BLaER1 treated with 17β-estradiol and CSF1 and Interleukin-3, amounts not matched to agents 10 nM and 100 nM (cell line): Measurements from ENCODE around the gene IER5.

ENCODE experiments used
- H3K27ac ChIP-seq, 11 experiments: shearing (Covaris generic); formaldehyde crosslinking; 2 replicates each; pipeline ENCODE4 v1.8.1; 2022
- H3K27me3 ChIP-seq, 11 experiments: shearing (Covaris generic); formaldehyde crosslinking; 2 replicates each; pipeline ENCODE4 v1.8.1; 2022
- H3K36me3 ChIP-seq, 11 experiments: shearing (Covaris generic); formaldehyde crosslinking; 2 replicates each; pipeline ENCODE4 v1.8.1; 2022
- H3K4me1 ChIP-seq, 10 experiments: shearing (Covaris generic); formaldehyde crosslinking; 2 replicates each; pipeline ENCODE4 v1.8.1; 2022
- H3K4me2 ChIP-seq, 11 experiments: shearing (Covaris generic); formaldehyde crosslinking; 2 replicates each; pipeline ENCODE4 v1.8.1; 2022
- H3K4me3 ChIP-seq, 10 experiments: shearing (Covaris generic); formaldehyde crosslinking; 2 replicates each; pipeline ENCODE4 v1.8.1; 2022
- H3K9ac ChIP-seq, 11 experiments: shearing (Covaris generic); formaldehyde crosslinking; 2 replicates each; pipeline ENCODE4 v1.8.1; 2022
- H3K9me3 ChIP-seq, 11 experiments: shearing (Covaris generic); formaldehyde crosslinking; replicated peaks in 1 of 11; 2 replicates each; pipeline ENCODE4 v1.8.1; 2022
- H4K20me1 ChIP-seq, 11 experiments: shearing (Covaris generic); formaldehyde crosslinking; 2 replicates each; pipeline ENCODE4 v1.8.1; 2022
- Cebpa-rat ChIP-seq, 11 experiments: shearing (Covaris generic); IDR thresholded peaks; 2 replicates each; pipeline ENCODE4 v1.8.1; 2022

IER5 gene

DNA sequence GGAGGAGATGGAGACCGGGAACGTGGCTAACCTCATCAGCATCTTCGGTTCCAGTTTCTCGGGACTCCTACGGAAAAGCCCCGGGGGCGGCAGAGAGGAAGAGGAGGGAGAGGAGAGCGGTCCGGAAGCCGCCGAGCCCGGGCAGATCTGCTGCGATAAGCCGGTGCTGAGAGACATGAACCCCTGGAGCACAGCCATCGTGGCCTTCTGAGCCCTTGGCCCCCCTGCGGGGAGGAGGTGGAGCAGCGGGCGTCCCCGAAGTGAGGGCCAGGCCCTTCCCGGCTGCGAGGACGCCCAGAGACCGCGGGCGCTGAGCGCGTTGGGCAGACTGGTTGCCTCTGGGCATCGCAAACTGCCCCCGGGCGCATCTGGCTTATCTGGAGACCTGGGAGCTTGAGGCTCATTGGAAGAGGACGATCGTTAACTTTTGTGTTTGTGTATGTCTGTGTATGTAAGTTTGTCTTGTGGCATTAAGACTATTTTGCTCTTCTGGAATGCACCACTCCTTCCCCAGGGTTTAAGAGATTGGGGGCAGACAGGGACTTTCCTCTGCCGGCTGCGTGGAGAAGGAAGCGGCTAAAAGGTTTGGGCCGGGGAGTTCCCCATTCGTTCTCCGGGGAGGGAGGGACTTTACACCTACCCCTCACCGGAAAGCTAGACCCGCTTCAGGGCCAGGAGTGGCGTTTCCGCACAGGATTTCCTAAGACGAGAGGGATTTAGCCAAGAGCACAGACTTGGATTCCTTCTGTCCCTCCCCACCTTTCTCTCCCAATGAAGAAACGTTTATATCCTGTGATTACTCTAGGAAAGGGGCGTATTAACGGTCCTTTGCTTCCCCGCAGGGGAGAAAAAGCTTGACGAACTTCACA, 1.4 kb downstream of the IER5 start:
- Histone ChIP-seq H4K20me1 (peaks cover 55 to 64% (median 63%) of the 10 kb centered on the region in 11 experiments), H3K9ac (peak overlapping the region; percentile 90 to 97 (median 93)), H3K4me3 (peak overlapping the region; percentile 86 to 98 (median 96)), H3K4me2 (peak overlapping the region; percentile 78 to 91 (median 89)), H3K9me3 (no peaks in the 10 kb centered on the region), H3K27me3 (no peaks in the 10 kb centered on the region), H3K4me1 (peaks cover 42 to 71% (median 45%) of the 10 kb centered on the region in 10 experiments), H3K36me3 (peaks cover 11 to 38% (median 32%) of the 10 kb centered on the region in 11 experiments; a peak in 17 of 22 replicates), H3K27ac (peak overlapping the region; percentile 78 to 96 (median 92))
- TF ChIP-seq Cebpa-rat (IDR thresholded peaks at IDR 0.05): no peak

DNA sequence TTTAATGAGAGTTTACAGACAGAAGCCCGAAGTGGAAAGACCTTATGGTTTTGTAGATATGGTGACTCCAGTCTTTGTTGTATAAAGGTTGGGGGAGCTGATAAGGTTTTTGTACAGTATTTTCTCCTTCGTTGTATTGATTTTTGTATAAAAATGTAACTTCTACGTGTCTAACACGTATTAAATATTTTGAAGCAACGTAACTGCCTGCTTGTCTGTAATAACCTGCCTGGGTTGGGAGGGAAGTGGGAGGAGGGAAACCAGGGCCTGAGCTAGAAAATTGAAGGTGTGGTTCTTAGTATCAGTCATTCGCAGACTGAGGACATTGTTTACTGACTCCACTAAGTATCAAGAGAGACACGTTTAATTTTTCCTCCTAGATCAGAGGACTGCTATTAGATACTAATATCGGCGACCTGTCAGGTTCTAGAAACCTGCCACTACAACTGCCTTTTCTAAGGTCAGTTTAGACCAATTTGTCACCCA, 2.2 kb downstream of the IER5 start:
- Histone ChIP-seq H3K4me1 (peaks cover 50 to 73% (median 53%) of the 10 kb centered on the region in 10 experiments), H3K9ac (peak overlapping the region; percentile 90 to 97 (median 93)), H3K4me3 (peak overlapping the region; percentile 86 to 98 (median 96)), H3K4me2 (peak overlapping the region; percentile 78 to 91 (median 89)), H4K20me1 (peaks cover 63 to 71% (median 71%) of the 10 kb centered on the region in 11 experiments), H3K27ac (peak overlapping the region; percentile 78 to 96 (median 92); a peak in 21 of 22 replicates), H3K9me3 (no peaks in the 10 kb centered on the region), H3K27me3 (no peaks in the 10 kb centered on the region), H3K36me3 (peaks cover 12 to 41% (median 34%) of the 10 kb centered on the region in 11 experiments; a peak in 17 of 22 replicates)
- no peak for TF ChIP-seq Cebpa-rat (IDR thresholded peaks at IDR 0.05)

DNA sequence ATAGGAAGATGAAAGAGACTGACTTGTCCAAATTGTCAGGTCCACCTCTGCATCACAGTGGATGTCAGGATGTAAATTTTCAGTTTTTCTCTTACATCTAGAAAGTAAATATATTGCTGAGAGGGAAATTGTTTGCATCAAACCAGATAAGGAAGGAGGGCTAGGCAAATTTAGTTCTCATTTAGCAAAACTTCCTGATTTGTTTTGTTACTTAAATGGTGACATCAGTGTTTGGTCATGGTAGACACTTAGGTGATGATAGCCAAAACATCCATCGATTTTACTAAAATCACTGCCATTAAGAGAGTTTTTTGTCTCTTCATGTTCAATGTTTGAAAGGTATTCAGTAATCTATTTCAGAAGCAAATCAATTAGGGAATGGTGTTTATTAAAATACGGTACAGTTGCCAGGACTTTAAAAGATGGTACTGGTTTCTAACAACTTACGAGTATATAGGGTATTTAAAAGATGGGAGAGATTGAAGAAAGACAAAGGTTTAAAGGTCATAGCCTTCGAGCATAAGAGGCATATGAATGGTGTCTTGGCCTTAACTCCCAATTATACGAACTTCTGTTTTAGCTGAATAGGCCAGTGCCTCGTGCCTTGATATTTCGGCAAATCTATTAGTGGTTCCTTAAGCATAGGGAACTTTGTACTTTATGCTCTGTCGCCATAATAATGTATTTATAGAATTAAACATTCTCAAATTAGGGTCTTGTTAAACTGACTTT, 3.0 kb downstream of the IER5 start:
- no peak for TF ChIP-seq Cebpa-rat (IDR thresholded peaks at IDR 0.05)
- H3K4me1 ChIP-seq: peaks cover 58 to 75% (median 61%) of the 10 kb centered on the region in 10 experiments
- H4K20me1 ChIP-seq: peaks cover 65 to 79% (median 76%) of the 10 kb centered on the region in 11 experiments
- H3K27me3 ChIP-seq: no peaks in the 10 kb centered on the region
- peak overlapping the region; percentile 78 to 91 (median 89) for H3K4me2 ChIP-seq
- peak overlapping the region in 3 of 11 experiments; percentile 93 to 96 (median 94); a peak in 2 of 22 replicates for H3K27ac ChIP-seq
- no peaks in the 10 kb centered on the region for H3K9me3 ChIP-seq
- peak overlapping the region; percentile 86 to 98 (median 96) for H3K4me3 ChIP-seq
- peak overlapping the region; percentile 90 to 97 (median 93); a peak in 16 of 22 replicates for H3K9ac ChIP-seq
- H3K36me3 ChIP-seq: peaks cover 12 to 41% (median 34%) of the 10 kb centered on the region in 11 experiments; a peak in 17 of 22 replicates

DNA sequence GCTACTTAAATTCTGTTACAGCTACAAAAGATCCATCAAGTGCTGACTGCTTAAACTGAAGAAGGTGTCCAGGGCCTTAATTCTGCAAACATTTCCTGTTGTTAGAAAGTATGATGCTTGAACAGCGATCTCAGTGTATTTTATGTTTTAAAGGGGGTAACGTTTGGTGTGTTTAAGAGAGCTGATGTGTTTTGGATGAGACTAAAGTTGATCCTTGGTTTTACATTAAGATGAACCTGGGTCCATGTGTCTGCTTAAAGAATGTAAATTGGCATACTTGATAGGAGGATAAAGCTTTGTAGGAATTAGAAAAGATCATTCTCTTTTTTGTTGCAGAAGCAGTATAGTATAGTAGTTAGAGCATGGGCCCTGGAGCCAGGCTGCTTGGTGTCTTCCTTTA, 3.6 kb downstream of the IER5 start:
- H3K27me3 ChIP-seq: no peaks in the 10 kb centered on the region
- TF ChIP-seq Cebpa-rat (IDR thresholded peaks at IDR 0.05): no peak
- no peak overlapping the region for H3K27ac ChIP-seq
- peak overlapping the region; percentile 78 to 91 (median 89) for H3K4me2 ChIP-seq
- H3K4me1 ChIP-seq: peaks cover 59 to 75% (median 63%) of the 10 kb centered on the region in 10 experiments
- H3K36me3 ChIP-seq: peaks cover 12 to 41% (median 34%) of the 10 kb centered on the region in 11 experiments; a peak in 17 of 22 replicates
- peak overlapping the region in 8 of 10 experiments; percentile 86 to 98 (median 96); a peak in 12 of 20 replicates for H3K4me3 ChIP-seq
- peak overlapping the region in 4 of 11 experiments; percentile 93 to 97 (median 96); a peak in 4 of 22 replicates for H3K9ac ChIP-seq
- H3K9me3 ChIP-seq: no peaks in the 10 kb centered on the region
- peaks cover 65 to 85% (median 76%) of the 10 kb centered on the region in 11 experiments for H4K20me1 ChIP-seq

DNA sequence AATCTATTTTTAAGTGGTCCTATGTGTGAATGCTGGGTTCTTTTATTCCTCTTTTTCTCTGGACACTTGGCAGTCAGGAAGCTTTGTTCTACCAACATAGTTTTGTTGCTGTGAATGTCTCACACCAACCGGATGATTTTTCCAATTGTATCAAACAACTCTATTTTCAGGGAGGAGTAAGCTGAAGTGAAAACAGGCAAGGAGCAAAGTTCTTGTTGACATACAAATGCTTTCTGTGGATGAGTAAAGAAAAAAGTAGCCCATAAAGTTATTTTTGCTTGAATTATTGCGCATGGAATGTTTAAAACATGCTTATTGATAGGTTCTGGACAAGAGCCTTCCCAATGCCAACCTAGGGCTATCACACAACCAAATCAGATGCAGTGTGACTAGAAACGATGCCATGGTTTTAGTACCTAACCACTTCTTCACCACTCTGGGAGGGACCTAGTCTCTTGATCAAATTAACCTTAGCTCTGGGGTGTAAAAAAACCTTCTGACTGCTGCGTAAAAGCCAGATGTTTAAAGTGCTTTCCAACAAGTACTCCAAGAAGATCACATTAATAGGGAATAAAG, 4.5 kb downstream of the IER5 start:
- Histone ChIP-seq H3K36me3 (peaks cover 12 to 41% (median 34%) of the 10 kb centered on the region in 11 experiments; a peak in 17 of 22 replicates), H3K4me2 (peak overlapping the region in 8 of 11 experiments; percentile 78 to 91 (median 90); a peak in 11 of 22 replicates), H3K27ac (no peak overlapping the region), H3K4me3 (0 out of 20 replicates have a peak overlapping the region, but pooled peaks of 1 of the 10 experiments have one; percentile 96), H3K9ac (peak overlapping the region in 2 of 11 experiments; percentile 93 to 97; a peak in 1 of 22 replicates), H3K9me3 (no peaks in the 10 kb centered on the region), H3K4me1 (peaks cover 56 to 73% (median 63%) of the 10 kb centered on the region in 10 experiments), H3K27me3 (no peaks in the 10 kb centered on the region), H4K20me1 (peaks cover 65 to 87% (median 76%) of the 10 kb centered on the region in 11 experiments)
- no peak for TF ChIP-seq Cebpa-rat (IDR thresholded peaks at IDR 0.05)

DNA sequence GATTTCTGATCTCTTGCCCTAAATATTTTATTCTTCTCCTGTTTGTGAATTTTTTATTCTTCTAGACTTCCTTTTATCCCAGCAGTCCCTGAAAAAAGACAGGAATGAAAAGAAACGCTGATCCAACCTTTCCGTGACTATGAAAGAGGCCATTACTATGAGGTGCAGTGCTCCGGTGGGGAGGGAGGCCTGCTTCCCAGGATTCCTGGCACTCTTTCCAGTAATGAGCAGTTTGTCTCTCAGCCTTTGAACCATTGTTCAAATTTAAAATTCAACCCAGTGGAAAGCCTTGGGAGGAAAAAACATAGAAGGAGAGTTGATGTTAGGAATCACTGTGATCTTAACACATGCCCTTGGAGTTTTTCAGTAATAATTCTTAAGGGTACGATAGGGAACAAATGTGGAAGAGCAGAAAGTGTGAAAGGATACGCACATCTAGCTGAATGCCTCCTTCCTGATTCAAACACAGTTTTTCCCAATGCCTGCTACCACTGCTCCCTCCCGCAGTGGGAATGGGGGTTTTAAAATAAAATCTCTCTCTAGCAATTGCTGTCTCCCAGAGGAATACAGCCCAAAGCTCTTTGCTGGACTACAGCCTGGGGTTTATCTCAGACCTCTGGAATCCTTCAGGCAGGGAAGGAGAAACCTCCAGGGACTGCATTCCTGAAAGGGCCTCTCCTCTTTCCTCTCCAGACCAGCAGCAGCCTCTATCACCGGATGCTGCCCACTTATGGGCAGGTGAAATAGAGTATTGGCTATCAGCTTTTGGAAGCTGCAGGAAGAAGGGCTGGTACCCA, 6.1 kb downstream of the IER5 start:
- H3K4me2 ChIP-seq: peak overlapping the region in 9 of 11 experiments; percentile 65 to 89 (median 76); a peak in 11 of 22 replicates
- peaks cover 12 to 41% (median 34%) of the 10 kb centered on the region in 11 experiments; a peak in 17 of 22 replicates for H3K36me3 ChIP-seq
- H3K27me3 ChIP-seq: no peaks in the 10 kb centered on the region
- no peak for TF ChIP-seq Cebpa-rat (IDR thresholded peaks at IDR 0.05)
- H4K20me1 ChIP-seq: peaks cover 55 to 77% (median 65%) of the 10 kb centered on the region in 11 experiments
- no peak overlapping the region for H3K9ac ChIP-seq
- peaks cover 66 to 86% (median 75%) of the 10 kb centered on the region in 10 experiments for H3K4me1 ChIP-seq
- no peak overlapping the region for H3K4me3 ChIP-seq
- H3K27ac ChIP-seq: no peak overlapping the region
- H3K9me3 ChIP-seq: no peaks in the 10 kb centered on the region

DNA sequence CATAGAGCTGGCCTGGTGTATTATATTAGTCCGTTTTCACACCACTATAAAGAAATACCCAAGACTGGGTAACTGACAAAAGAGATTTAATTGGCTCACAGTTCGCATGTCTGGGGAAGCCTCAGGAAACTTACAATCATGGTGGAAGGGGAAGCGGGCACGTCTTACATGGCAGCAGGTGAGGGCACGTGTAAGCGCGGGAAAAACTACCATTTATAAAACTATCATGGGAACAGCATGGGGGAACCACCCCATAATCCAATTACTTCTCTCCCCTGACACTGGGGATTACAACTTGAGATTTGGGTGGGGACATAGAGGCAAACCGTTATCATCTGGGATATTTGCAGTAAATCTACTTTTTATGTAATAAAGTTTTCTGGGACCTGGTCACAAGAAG, 6.8 kb downstream of the IER5 start:
- H3K27ac ChIP-seq: no peak overlapping the region
- peaks cover 72 to 92% (median 81%) of the 10 kb centered on the region in 10 experiments for H3K4me1 ChIP-seq
- no peak overlapping the region for H3K9ac ChIP-seq
- H3K9me3 ChIP-seq: no peaks in the 10 kb centered on the region
- peaks cover 48 to 70% (median 59%) of the 10 kb centered on the region in 11 experiments for H4K20me1 ChIP-seq
- peaks cover 12 to 41% (median 34%) of the 10 kb centered on the region in 11 experiments; a peak in 17 of 22 replicates for H3K36me3 ChIP-seq
- no peak overlapping the region for H3K4me3 ChIP-seq
- H3K4me2 ChIP-seq: peak overlapping the region; percentile 58 to 89 (median 76)
- TF ChIP-seq Cebpa-rat (IDR thresholded peaks at IDR 0.05): no peak
- no peaks in the 10 kb centered on the region for H3K27me3 ChIP-seq
